Measurements from ENCODE around the gene ATRX.

- no peak for TF ChIP-seq CTCF (IDR thresholded peaks at IDR 0.05)
- no peak for TF ChIP-seq POLR2A (IDR thresholded peaks at IDR 0.05)
Observed at GRCh38 chrX:77565278-77565677, 220.7 kb downstream of the ATRX start.
